ENCODE results near the gene MEIS2.

DNA sequence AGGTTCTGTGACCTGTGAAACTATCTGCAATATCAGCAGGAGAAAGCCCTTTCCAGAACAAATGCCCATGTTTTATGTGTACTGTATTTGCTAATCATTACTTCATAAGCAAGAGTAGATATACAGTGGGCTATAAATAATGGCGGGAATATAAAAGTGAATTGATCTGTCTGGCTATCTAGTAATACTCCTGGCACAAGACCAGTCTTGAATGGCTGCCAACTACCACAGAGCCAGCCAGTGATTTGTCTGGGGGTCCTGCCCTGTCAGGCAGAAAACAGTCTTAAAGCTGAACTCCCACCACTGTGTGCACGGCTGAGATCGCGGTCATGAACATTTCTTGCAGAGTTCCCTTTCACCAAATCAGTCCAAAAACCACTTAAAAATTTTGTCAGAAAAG is 176.3 kb downstream of the MEIS2 start:
- TF ChIP-seq ARNT (IDR thresholded peaks at IDR 0.05) (no peak), FOXA1 (IDR thresholded peaks at IDR 0.05) (no peak), NFRKB (IDR thresholded peaks at IDR 0.05) (no peak), FOXM1 (IDR thresholded peaks at IDR 0.05; ENCODE audit: borderline replicate concordance) (no peak), ELF4 (IDR thresholded peaks at IDR 0.05) (no peak), ZNF384 (IDR thresholded peaks at IDR 0.05) (no peak), BHLHE40 (IDR thresholded peaks at IDR 0.05; ENCODE audit: borderline replicate concordance) (no peak), FOXK2 (IDR thresholded peaks at IDR 0.05) (no peak), SUZ12 (IDR thresholded peaks at IDR 0.05) (no peak), LEF1 (IDR thresholded peaks at IDR 0.05; ENCODE audit: borderline replicate concordance) (no peak), CTBP1 (IDR thresholded peaks at IDR 0.05; ENCODE audit: borderline replicate concordance) (no peak), TARDBP (IDR thresholded peaks at IDR 0.05) (no peak), SP1 (IDR thresholded peaks at IDR 0.05) (no peak)
- TF ChIP-seq, protein P1, sequence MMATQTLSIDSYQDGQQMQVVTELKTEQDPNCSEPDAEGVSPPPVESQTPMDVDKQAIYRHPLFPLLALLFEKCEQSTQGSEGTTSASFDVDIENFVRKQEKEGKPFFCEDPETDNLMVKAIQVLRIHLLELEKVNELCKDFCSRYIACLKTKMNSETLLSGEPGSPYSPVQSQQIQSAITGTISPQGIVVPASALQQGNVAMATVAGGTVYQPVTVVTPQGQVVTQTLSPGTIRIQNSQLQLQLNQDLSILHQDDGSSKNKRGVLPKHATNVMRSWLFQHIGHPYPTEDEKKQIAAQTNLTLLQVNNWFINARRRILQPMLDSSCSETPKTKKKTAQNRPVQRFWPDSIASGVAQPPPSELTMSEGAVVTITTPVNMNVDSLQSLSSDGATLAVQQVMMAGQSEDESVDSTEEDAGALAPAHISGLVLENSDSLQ (IDR thresholded peaks at IDR 0.05) = no peak

All from HEK293T (cell line).